MM.1S (cell line): ENCODE results near the gene IREB2.

Source experiments
- DNase-seq: peaks from one replicate; pipeline ENCODE4 v3.0.0-alpha.2; 2015
- H2AFZ ChIP-seq: fragments of 300-600 bp; sonication (generic); 2 replicates; pipeline ENCODE4 v1.6.0; 2016; ENCODE audit warnings: antibody characterized with exemption, low read length
- H3F3A ChIP-seq: fragments of 300-600 bp; sonication (generic); 2 replicates; pipeline ENCODE4 v1.6.1; 2016; ENCODE audit warnings: mild to moderate bottlenecking, antibody characterized with exemption, low read length, moderate library complexity, mixed read lengths; ENCODE audit not compliant: insufficient read depth
- H3K27ac ChIP-seq: fragments of 300-600 bp; sonication (generic); 2 replicates; pipeline ENCODE4 v1.5.1; 2016; ENCODE audit warnings: mild to moderate bottlenecking, low read length
- H3K27me3 ChIP-seq: fragments of 300-600 bp; sonication (generic); replicated peaks from 2 replicates; pipeline ENCODE4 v1.6.0; 2016; ENCODE audit warnings: low read length; ENCODE audit not compliant: insufficient read depth
- H3K36me3 ChIP-seq: fragments of 300-600 bp; sonication (generic); replicated peaks from 2 replicates; pipeline ENCODE4 v1.6.1; 2016; ENCODE audit warnings: mild to moderate bottlenecking, low read length, mixed read lengths; ENCODE audit not compliant: insufficient read depth
- H3K4me1 ChIP-seq: fragments of 300-600 bp; sonication (generic); 2 replicates; pipeline ENCODE4 v1.6.1; 2016; ENCODE audit warnings: low read length, mixed read lengths
- H3K4me2 ChIP-seq: fragments of 300-600 bp; sonication (generic); 2 replicates; pipeline ENCODE4 v1.6.0; 2016; ENCODE audit warnings: low read depth, low read length
- H3K4me3 ChIP-seq: fragments of 300-600 bp; sonication (generic); 2 replicates; pipeline ENCODE4 v1.5.1; 2016; ENCODE audit warnings: low read length, mixed read lengths
- H3K79me2 ChIP-seq: fragments of 300-600 bp; sonication (generic); 2 replicates; pipeline ENCODE4 v1.6.1; 2016; ENCODE audit warnings: mixed run types, low read length, mixed read lengths
- H3K9ac ChIP-seq: fragments of 300-600 bp; sonication (generic); 2 replicates; pipeline ENCODE4 v1.6.1; 2016; ENCODE audit warnings: low read length, mixed read lengths
- H3K9me2 ChIP-seq: fragments of 300-600 bp; sonication (generic); replicated peaks from 2 replicates; pipeline ENCODE4 v1.6.1; 2016; ENCODE audit warnings: mild to moderate bottlenecking, low read length, mixed read lengths; ENCODE audit not compliant: insufficient read depth
- H3K9me3 ChIP-seq: fragments of 300-600 bp; sonication (generic); replicated peaks from 2 replicates; pipeline ENCODE4 v1.6.1; 2016; ENCODE audit warnings: mild to moderate bottlenecking, low read length, mixed read lengths; ENCODE audit not compliant: insufficient read depth
- H4K20me1 ChIP-seq: fragments of 300-600 bp; sonication (generic); 2 replicates; pipeline ENCODE4 v1.6.1; 2016; ENCODE audit warnings: mild to moderate bottlenecking, low read length, moderate library complexity, mixed read lengths; ENCODE audit not compliant: insufficient read depth
- CTCF ChIP-seq: fragments of 300-600 bp; sonication (generic); IDR thresholded peaks from 2 replicates; pipeline ENCODE4 v1.5.1; 2016; ENCODE audit warnings: antibody characterized with exemption, low read length, mixed read lengths
- EZH2 ChIP-seq: fragments of 300-600 bp; sonication (generic); optimal IDR thresholded peaks from 2 replicates; pipeline ENCODE3; 2017; ENCODE audit warnings: low read depth, mild to moderate bottlenecking, antibody characterized with exemption, low read length, mixed read lengths
- EZH2phosphoT487 ChIP-seq: fragments of 300-600 bp; sonication (generic); IDR thresholded peaks from 2 replicates; pipeline ENCODE4 v1.6.1; 2018; ENCODE audit warnings: antibody characterized with exemption, low read length

The IREB2 gene

GRCh38 chr15:78422571-78423340 is 15.3 kb upstream of the IREB2 start:
- Histone ChIP-seq H3F3A (no peaks in the 10 kb centered on the region), H2AFZ (no peak overlapping the region), H3K79me2 (no peaks in the 10 kb centered on the region), H3K27ac (no peak overlapping the region), H3K9me2 (no peaks in the 10 kb centered on the region), H3K4me2 (no peak overlapping the region), H3K36me3 (no peaks in the 10 kb centered on the region), H3K4me3 (no peak overlapping the region), H3K9me3 (no peaks in the 10 kb centered on the region), H3K4me1 (no peaks in the 10 kb centered on the region), H3K27me3 (no peaks in the 10 kb centered on the region; the same call in 1 of the 2 replicates), H4K20me1 (no peaks in the 10 kb centered on the region), H3K9ac (no peak overlapping the region)
- TF ChIP-seq EZH2phosphoT487, result no peak
- TF ChIP-seq CTCF, result peak; percentile 91
- DNase-seq, result peak; percentile 79

- no peak overlapping the region for H2AFZ ChIP-seq
- H3K27me3 ChIP-seq, result no peaks in the 10 kb centered on the region; the same call in 1 of the 2 replicates
- no peaks in the 10 kb centered on the region for H4K20me1 ChIP-seq
- no peaks in the 10 kb centered on the region for H3K4me1 ChIP-seq
- no peak overlapping the region for H3K4me2 ChIP-seq
- H3K9ac ChIP-seq, result no peak overlapping the region
- no peak for DNase-seq
- H3K27ac ChIP-seq, result no peak overlapping the region
- no peaks in the 10 kb centered on the region for H3F3A ChIP-seq
- H3K4me3 ChIP-seq, result no peak overlapping the region
- no peaks in the 10 kb centered on the region for H3K9me2 ChIP-seq
- H3K36me3 ChIP-seq, result no peaks in the 10 kb centered on the region
- H3K9me3 ChIP-seq, result no peaks in the 10 kb centered on the region
- no peaks in the 10 kb centered on the region for H3K79me2 ChIP-seq
- TF ChIP-seq EZH2phosphoT487 (no peak), CTCF (no peak), EZH2 (no peak)
These were observed 13.3 kb upstream of the IREB2 start for GRCh38 chr15:78424673-78425072.

- H3K36me3 ChIP-seq, result no peaks in the 10 kb centered on the region
- H3K4me2 ChIP-seq, result no peak overlapping the region
- H2AFZ ChIP-seq, result no peak overlapping the region
- no peaks in the 10 kb centered on the region for H3K9me2 ChIP-seq
- H3K9me3 ChIP-seq, result no peaks in the 10 kb centered on the region
- H3K4me3 ChIP-seq, result no peak overlapping the region
- no peaks in the 10 kb centered on the region for H4K20me1 ChIP-seq
- no peak overlapping the region for H3K9ac ChIP-seq
- TF ChIP-seq EZH2phosphoT487 (no peak), CTCF (no peak), EZH2 (no peak)
- H3F3A ChIP-seq, result no peaks in the 10 kb centered on the region
- no peak for DNase-seq
- no peak overlapping the region for H3K27ac ChIP-seq
- no peaks in the 10 kb centered on the region for H3K4me1 ChIP-seq
- no peaks in the 10 kb centered on the region for H3K79me2 ChIP-seq
- no peaks in the 10 kb centered on the region; the same call in 1 of the 2 replicates for H3K27me3 ChIP-seq
These were observed 12.4 kb upstream of the IREB2 start for GRCh38 chr15:78425643-78426042.
